AG10803 (cell line): ENCODE data around the gene RAB40B.
"Not testable (repeated sequence)": the region's sequence is repeated elsewhere in the genome, so short reads cannot be mapped to it uniquely, and the experiment has no call there.

Experiments used
- DNase-seq: peaks from one replicate; pipeline ENCODE4 v3.0.0; 2010; ENCODE audit warnings: low read depth
- H3K4me3 ChIP-seq: 2 replicates; pipeline ENCODE4 v1.5.1; 2011; ENCODE audit warnings: mild to moderate bottlenecking, low read length, control low read depth
- CTCF ChIP-seq: conservative IDR thresholded peaks from 2 replicates; pipeline ENCODE4 v1.5.1; 2011; ENCODE audit warnings: mild to moderate bottlenecking, low read length, control low read depth, inconsistent platforms

RAB40B gene

DNA sequence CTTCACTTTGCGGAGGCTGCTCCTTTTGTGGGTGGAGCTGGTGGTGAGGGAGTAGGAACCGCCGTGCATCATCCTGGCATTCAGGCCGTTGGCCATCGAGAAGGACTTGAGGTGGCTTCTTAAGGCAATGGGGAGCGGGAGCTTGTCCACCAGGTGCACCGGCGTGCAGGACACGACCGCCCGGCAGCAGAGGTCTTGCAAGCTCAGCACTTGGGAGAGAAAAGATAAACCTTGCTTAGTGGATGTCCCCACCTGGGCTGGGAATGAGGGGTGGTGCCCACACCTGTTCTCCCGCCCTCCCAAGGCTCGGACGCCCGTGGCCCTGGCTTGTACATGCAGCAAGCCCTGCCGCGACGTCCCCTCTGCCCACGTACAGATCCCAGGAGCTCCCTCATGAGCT is 40.6 kb downstream of the RAB40B start:
- TF ChIP-seq CTCF = no peak
- no peak for DNase-seq
- H3K4me3 ChIP-seq = no peak overlapping the region

DNA sequence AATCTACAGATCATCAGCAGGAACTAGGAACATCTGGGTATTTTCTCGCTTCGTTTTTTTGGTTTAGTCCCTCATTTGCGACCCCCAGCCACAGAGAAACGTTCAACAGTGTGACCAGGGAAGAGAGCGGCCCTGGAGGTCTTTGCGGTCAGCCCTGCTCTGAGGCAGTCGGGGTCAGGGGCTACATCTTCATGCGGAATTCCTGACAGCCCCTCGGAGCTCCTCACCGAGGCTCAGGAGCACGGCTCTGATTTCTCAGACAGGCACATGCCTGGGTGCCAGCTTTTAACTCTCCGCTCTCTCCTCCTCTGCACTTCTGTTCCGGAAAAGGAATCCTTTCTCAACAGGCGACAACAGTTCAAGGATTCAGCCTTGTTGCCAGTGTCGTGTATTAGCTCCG is 42.2 kb downstream of the RAB40B start:
- no peak overlapping the region for H3K4me3 ChIP-seq
- DNase-seq = no peak
- TF ChIP-seq CTCF = no peak

DNA sequence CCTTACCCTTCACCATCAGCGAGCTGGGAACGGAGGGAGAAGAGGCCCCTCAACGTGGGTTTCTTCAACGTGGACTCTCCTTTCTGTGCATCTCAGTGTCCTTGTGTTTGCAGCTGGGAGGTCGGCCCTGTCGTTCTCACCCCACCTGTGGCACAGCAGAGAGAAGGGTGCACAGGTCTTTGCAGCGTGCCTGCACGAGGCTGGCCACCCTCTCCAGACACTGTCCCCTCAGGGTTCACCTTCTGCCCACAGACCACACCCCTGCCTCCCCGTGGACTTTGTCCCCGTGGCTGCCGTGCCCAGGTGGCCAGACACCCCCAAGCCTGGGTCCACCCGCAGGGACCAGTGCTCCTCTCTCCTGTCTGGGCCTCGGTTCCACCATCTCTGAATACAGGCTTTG is 43.0 kb downstream of the RAB40B start:
- H3K4me3 ChIP-seq = no peak overlapping the region
- DNase-seq = no peak
- TF ChIP-seq CTCF = no peak

GRCh38 chr17:82655038-82655479 is 43.4 kb downstream of the RAB40B start:
- TF ChIP-seq CTCF = no peak
- H3K4me3 ChIP-seq = no peak overlapping the region

DNA sequence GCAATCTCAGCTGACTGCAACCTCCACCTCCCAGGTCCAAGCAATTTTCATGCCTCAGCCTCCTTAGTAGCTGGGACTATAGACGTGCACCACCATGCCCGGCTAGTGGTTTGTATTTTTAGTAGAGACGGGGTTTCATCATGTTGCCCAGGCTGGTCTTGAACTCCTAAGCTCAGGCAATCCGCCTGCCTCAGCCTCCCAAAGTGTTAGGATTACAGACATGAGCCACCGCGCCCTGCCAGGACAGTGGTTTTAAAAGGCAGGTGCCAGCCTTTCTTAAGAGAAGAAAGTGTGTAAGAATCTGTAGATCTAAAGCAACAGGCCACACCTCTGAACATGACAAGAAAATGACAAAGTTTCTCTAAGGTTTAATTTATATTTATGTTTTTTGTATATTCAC is 43.9 kb downstream of the RAB40B start:
- not testable (repeated sequence) for H3K4me3 ChIP-seq, DNase-seq

More at GRCh38 chr17:82655038-82655479, 43.4 kb downstream of the RAB40B start:
- no peak for DNase-seq

DNA sequence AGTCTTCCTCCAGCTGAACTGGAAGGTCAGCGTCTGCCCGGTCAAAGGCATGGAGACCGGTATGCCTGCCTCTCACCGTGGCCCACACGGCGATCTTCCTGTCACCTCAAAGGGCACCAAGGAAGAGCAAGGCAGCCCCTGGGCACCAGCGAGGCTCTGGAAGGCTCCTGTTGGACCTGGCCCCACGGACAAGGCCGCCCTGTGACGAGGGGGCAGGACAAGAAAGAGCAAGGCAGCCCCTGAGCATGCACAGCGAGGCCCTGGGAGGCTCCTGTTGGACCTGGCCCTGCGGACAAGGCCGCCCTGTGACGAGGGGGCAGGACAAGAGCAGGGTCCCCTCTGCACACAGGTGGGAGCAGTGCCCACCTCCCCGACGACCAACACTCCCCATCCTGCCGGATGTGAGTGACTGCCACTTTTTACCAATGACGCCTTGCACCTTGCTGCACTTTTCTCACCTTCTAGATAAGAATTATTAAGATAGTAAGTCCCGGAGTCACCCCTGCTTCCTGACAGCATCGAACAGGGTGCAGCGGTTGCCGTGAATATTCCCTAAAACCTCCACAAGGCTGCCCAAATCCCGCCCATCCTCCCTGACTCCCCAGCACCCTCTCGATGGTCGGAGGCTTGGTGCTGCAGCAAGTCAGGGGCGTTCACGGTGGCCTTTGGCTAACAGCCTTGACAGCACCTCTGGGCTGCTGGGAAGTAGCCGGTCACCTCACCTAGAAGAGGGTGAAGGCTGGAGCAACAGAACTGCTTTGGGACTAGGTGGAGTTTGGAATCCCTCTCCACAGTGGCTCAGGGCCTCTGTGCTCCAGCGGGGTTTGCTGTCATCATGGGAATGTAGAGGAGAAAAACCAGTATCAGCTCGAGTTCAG is 44.6 kb downstream of the RAB40B start:
- no peak overlapping the region for H3K4me3 ChIP-seq
- no peak for TF ChIP-seq CTCF
- no peak for DNase-seq

GRCh38 chr17:82650723-82651122 is 47.8 kb downstream of the RAB40B start:
- DNase-seq = no peak
- no peak overlapping the region for H3K4me3 ChIP-seq
- TF ChIP-seq CTCF = no peak
